PC-3 (cell line): ENCODE results near the gene TNFRSF1B. TPM values are rescaled to one million over a fixed set of nuclear protein-coding genes. Genes with fewer than 3 reads are reported as not detected.

Experiments
- ATAC-seq: fragments of 200-7000 bp; cut with Tn5 transposase; 2 replicates; pipeline ENCODE4 v1.9.1; 2020; ENCODE audit warnings: mild to moderate bottlenecking, moderate library complexity
- BruUV-seq: library from RNA; stranded (reverse); fragments of 400-500 nt; replicated peaks from 2 replicates; lab custom pipeline; 2021; lab: Mats Ljungman, UMichigan
- CTCF ChIA-PET: fragments of 300-600 bp; sonication (Branson Sonifier 250); formaldehyde crosslinking; loops from one replicate; lab custom pipeline; 2022; ENCODE audit warnings: antibody characterized with exemption; lab: Charles Lee
- POLR2A ChIA-PET: fragments of 300-600 bp; sonication (Branson Sonifier 250); formaldehyde crosslinking; loops from one replicate; lab custom pipeline; 2022; ENCODE audit warnings: antibody characterized with exemption; ENCODE audit not compliant: unreplicated experiment; lab: Charles Lee
- DNase-seq: peaks from one replicate; pipeline ENCODE4 v3.0.0-alpha.2; 2015
- H2AFZ ChIP-seq: fragments of 300-600 bp; sonication (generic); 2 replicates; pipeline ENCODE4 v1.6.0; 2016; ENCODE audit warnings: antibody characterized with exemption, low read length
- H3F3A ChIP-seq: fragments of 300-600 bp; sonication (generic); one replicate; pipeline ENCODE4 v1.6.0; 2017; ENCODE audit warnings: antibody characterized with exemption, low read length, control low read depth, mild to moderate bottlenecking; ENCODE audit not compliant: unreplicated experiment
- H3K27ac ChIP-seq: fragments of 300-600 bp; sonication (generic); 2 replicates; pipeline ENCODE4 v1.5.1; 2016; ENCODE audit warnings: mild to moderate bottlenecking, low read length
- H3K27me3 ChIP-seq: fragments of 300-600 bp; sonication (generic); 2 replicates; pipeline ENCODE4 v1.6.1; 2016; ENCODE audit warnings: low read length, mixed read lengths
- H3K36me3 ChIP-seq: fragments of 300-600 bp; sonication (generic); 2 replicates; pipeline ENCODE4 v1.6.1; 2016; ENCODE audit warnings: low read depth, mixed run types, low read length, mixed read lengths
- H3K4me1 ChIP-seq: fragments of 300-600 bp; sonication (generic); 2 replicates; pipeline ENCODE4 v1.5.1; 2016; ENCODE audit warnings: low read length; ENCODE audit not compliant: insufficient read depth
- H3K4me2 ChIP-seq: fragments of 300-600 bp; sonication (generic); 2 replicates; pipeline ENCODE4 v1.6.0; 2016; ENCODE audit warnings: low read length
- H3K4me3 ChIP-seq: fragments of 300-600 bp; sonication (generic); 2 replicates; pipeline ENCODE4 v1.5.1; 2016; ENCODE audit warnings: mild to moderate bottlenecking, low read length, mixed read lengths
- H3K79me2 ChIP-seq: fragments of 300-600 bp; sonication (generic); 2 replicates; pipeline ENCODE4 v1.6.1; 2017; ENCODE audit warnings: low read length, mixed read lengths
- H3K9ac ChIP-seq: fragments of 300-600 bp; sonication (generic); 2 replicates; pipeline ENCODE4 v1.6.0; 2016; ENCODE audit warnings: mild to moderate bottlenecking, low read length
- H3K9me2 ChIP-seq: fragments of 300-600 bp; sonication (generic); replicated peaks from 2 replicates; pipeline ENCODE4 v1.6.1; 2016; ENCODE audit warnings: mixed run types, low read length, mixed read lengths
- H3K9me3 ChIP-seq: fragments of 300-600 bp; sonication (generic); 2 replicates; pipeline ENCODE4 v1.6.1; 2016; ENCODE audit warnings: low read length, mixed read lengths
- H4K20me1 ChIP-seq: fragments of 300-600 bp; sonication (generic); 2 replicates; pipeline ENCODE4 v1.6.1; 2016; ENCODE audit warnings: low read length, mixed read lengths
- CTCF ChIP-seq: fragments of 300-600 bp; sonication (generic); conservative IDR thresholded peaks from 2 replicates; pipeline ENCODE4 v1.5.1; 2017; ENCODE audit warnings: antibody characterized with exemption, low read depth, mild to moderate bottlenecking, low read length
- EZH2 ChIP-seq: fragments of 300-600 bp; sonication (generic); IDR thresholded peaks from one replicate; pipeline ENCODE4 v1.6.1; 2017; ENCODE audit warnings: antibody characterized with exemption, mild to moderate bottlenecking, low read length; ENCODE audit not compliant: unreplicated experiment
- EZH2phosphoT487 ChIP-seq: fragments of 300-600 bp; sonication (generic); IDR thresholded peaks from 2 replicates; pipeline ENCODE4 v1.6.1; 2018; ENCODE audit warnings: mild to moderate bottlenecking, antibody characterized with exemption, low read length, borderline replicate concordance
- intact Hi-C: fragments of 100-400 bp; cut with micrococcal nuclease; formaldehyde crosslinking; loops from 2 replicates; pipeline ENCODE4 v1.9.0; 2023
- total RNA-seq: library from RNA; depleted of rRNA; stranded (reverse); fragments of >200 nt; gene quantifications from 2 replicates; pipeline ENCODE4 v1.2.3, GENCODE V29; 2014

TNFRSF1B gene
- total RNA-seq, 1 experiment from 2014 or later, result 1.3 TPM

GRCh38 chr1:12184008-12184681 lies 17.4 kb downstream of the TNFRSF1B start:
- Histone ChIP-seq H4K20me1 (no peaks in the 10 kb centered on the region), H3F3A (no peaks in the 10 kb centered on the region), H3K4me3 (no peak overlapping the region), H3K4me1 (no peaks in the 10 kb centered on the region), H3K36me3 (no peaks in the 10 kb centered on the region), H3K9ac (no peak overlapping the region), H2AFZ (no peak overlapping the region), H3K4me2 (no peak overlapping the region), H3K9me3 (no peaks in the 10 kb centered on the region), H3K27me3 (no peaks in the 10 kb centered on the region), H3K9me2 (no peaks in the 10 kb centered on the region), H3K79me2 (no peaks in the 10 kb centered on the region), H3K27ac (no peak overlapping the region)
- no peak for DNase-seq
- no TSS peak for BruUV-seq
- TF ChIP-seq CTCF, result no peak
- no peak for TF ChIP-seq EZH2
- no peak for TF ChIP-seq EZH2phosphoT487
- CTCF ChIA-PET, result no interaction called here
- intact Hi-C loops, result no loop called here
- no peak for ATAC-seq
- POLR2A ChIA-PET, result no interaction called here

GRCh38 chr1:12185036-12185917 lies 18.5 kb downstream of the TNFRSF1B start:
- Histone ChIP-seq H3K27me3 (no peaks in the 10 kb centered on the region), H3K4me2 (no peak overlapping the region), H4K20me1 (no peaks in the 10 kb centered on the region), H2AFZ (no peak overlapping the region), H3K9me3 (no peaks in the 10 kb centered on the region), H3K27ac (no peak overlapping the region), H3K9ac (no peak overlapping the region), H3K36me3 (no peaks in the 10 kb centered on the region), H3K4me1 (no peaks in the 10 kb centered on the region), H3K4me3 (no peak overlapping the region), H3K9me2 (no peaks in the 10 kb centered on the region), H3K79me2 (no peaks in the 10 kb centered on the region), H3F3A (no peaks in the 10 kb centered on the region)
- intact Hi-C loops, result no loop called here
- ATAC-seq, result no peak
- POLR2A ChIA-PET, result no interaction called here
- BruUV-seq, result no TSS peak
- no peak for DNase-seq
- TF ChIP-seq EZH2phosphoT487 (no peak), CTCF (no peak), EZH2 (no peak)
- CTCF ChIA-PET, result no interaction called here
